Sigmoid colon (tissue), 4 donors: ENCODE measurements around the gene TAF5L.

ENCODE experiments used
- EP300 ChIP-seq, 4 donors: sonication (generic); formaldehyde crosslinking; IDR thresholded peaks; one replicate each; pipeline ENCODE4 v1.6.1; 2017; ENCODE audit warnings: antibody characterized with exemption in 4 of 4
- POLR2A ChIP-seq, 2 donors: fragments of 450-650 bp; IDR thresholded peaks; one replicate each; pipeline ENCODE4 v1.6.1; 2016; ENCODE audit warnings: antibody characterized with exemption in 2 of 2, mild to moderate bottlenecking in 2 of 2, moderate library complexity in 2 of 2
- POLR2AphosphoS5 ChIP-seq, 4 donors: sonication (generic); formaldehyde crosslinking; IDR thresholded peaks; one replicate each; pipeline ENCODE4 v1.6.1; 2017; ENCODE audit warnings: antibody characterized with exemption in 4 of 4
- TF ChIP-seq, protein P1 (sequence below), 4 experiments: fragments of 450-650 bp in 3 of 4; fragments of 200-600 bp in 1 of 4; IDR thresholded peaks; one replicate each; pipeline ENCODE4 v1.5.1; 2016 to 2019; ENCODE audit warnings: antibody characterized with exemption in 4 of 4, mild to moderate bottlenecking in 3 of 4, moderate library complexity in 2 of 4

DNA sequence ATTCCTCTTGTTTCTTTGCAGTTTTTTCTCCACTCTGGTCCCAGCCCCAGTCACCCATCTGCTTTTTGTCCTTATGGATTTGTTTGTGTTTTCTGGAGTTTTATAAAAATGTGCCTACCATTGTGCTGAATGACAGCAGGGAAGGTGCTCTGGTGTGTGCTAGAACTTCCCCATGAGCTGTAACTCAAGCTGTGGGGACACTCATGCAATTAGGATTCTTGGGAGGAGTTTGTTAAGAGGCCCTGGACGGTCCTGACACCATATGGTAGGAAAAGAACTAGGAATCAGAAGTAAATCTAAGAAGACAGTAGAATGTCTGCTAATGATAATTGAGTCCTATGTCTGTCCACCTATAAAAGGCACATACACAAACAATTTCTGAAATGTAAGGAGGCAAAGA lies 27.5 kb upstream of the TAF5L start:
- TF ChIP-seq, protein P1, sequence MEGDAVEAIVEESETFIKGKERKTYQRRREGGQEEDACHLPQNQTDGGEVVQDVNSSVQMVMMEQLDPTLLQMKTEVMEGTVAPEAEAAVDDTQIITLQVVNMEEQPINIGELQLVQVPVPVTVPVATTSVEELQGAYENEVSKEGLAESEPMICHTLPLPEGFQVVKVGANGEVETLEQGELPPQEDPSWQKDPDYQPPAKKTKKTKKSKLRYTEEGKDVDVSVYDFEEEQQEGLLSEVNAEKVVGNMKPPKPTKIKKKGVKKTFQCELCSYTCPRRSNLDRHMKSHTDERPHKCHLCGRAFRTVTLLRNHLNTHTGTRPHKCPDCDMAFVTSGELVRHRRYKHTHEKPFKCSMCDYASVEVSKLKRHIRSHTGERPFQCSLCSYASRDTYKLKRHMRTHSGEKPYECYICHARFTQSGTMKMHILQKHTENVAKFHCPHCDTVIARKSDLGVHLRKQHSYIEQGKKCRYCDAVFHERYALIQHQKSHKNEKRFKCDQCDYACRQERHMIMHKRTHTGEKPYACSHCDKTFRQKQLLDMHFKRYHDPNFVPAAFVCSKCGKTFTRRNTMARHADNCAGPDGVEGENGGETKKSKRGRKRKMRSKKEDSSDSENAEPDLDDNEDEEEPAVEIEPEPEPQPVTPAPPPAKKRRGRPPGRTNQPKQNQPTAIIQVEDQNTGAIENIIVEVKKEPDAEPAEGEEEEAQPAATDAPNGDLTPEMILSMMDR (IDR thresholded peaks at IDR 0.05) = no peak
- TF ChIP-seq POLR2AphosphoS5 (IDR thresholded peaks at IDR 0.05) = no peak
- no peak for TF ChIP-seq EP300 (IDR thresholded peaks at IDR 0.05)
- no peak for TF ChIP-seq POLR2A (IDR thresholded peaks at IDR 0.05)
